HG03159 (cell line): ENCODE results near the gene SCO1.
"Not testable (repeated sequence)": the region's sequence is repeated elsewhere in the genome, so short reads cannot be mapped to it uniquely, and the experiment has no call there.

Experiments used
- ATAC-seq: cut with Tn5 transposase; IDR thresholded peaks from one replicate; pipeline ENCODE4 v1.9.1; 2021; ENCODE audit warnings: mild to moderate bottlenecking, moderate library complexity; ENCODE audit not compliant: unreplicated experiment

SCO1 gene

DNA sequence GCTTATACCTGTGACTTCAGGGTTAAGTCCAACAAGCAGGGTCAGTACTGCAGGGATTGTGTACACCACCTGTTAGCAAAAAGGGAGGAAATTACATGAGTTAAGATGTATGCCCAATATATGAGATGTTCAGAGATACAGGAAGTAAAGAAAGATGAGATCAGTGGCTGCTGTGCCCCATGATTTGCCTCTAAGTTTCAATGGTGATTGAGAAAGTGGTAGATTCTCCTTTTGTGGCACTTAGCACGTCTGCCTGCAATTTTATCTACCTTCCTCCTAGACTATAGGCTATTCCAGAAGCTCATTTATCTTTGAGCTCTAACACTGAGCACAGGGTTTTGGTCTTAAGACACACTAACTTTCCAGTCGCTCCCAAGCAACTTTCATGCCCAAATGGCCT lies 28.9 kb upstream of the SCO1 start:
- no peak for ATAC-seq

DNA sequence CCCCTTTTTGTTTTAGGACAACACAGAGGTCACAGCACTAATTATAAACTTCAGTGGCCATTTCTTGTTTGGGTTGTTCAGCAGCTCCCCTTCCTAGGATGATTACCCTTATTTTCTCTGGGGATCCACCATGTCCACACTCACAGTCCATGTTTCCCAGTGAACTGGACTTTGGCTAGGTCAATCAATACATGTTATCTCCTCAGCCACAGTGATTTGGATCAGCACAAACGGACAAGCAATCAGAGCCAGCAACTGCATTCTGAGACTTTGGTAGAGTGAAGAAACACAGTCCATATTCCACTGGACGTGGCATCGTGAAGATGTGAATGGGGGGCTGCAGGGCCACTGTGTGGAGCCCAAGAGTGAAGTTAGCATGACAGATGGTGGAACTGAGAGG lies 27.9 kb upstream of the SCO1 start:
- ATAC-seq = no peak

DNA sequence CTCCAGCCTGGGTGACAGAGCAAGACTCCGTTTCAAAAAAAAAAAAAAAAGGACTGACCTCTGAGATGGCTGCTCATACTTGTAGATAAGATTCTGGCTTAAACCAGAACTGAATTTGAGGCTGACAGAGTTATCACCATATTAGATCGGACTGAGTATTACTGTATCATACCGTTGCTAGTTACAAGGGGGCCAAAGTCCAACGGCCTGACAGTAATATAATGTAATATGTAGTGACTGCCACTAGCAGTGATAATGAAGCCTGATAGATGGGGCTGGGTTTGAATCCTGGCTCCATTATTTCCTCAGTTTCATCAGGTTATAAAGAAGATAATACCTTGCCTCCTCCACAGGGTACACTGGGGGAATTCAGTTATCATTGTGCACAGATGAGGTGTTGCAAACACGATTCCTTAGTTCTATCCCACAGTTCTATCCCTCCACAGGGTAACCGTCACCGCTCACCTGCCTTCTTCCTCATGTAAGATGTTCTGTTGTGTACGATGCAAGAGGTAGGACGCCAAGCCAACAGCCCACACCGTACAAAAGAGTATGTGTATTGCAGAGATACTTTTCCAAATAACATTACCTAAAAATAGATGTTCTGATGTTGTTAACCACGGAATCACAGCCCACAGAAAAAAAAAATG lies 27.3 kb upstream of the SCO1 start:
- no peak for ATAC-seq

DNA sequence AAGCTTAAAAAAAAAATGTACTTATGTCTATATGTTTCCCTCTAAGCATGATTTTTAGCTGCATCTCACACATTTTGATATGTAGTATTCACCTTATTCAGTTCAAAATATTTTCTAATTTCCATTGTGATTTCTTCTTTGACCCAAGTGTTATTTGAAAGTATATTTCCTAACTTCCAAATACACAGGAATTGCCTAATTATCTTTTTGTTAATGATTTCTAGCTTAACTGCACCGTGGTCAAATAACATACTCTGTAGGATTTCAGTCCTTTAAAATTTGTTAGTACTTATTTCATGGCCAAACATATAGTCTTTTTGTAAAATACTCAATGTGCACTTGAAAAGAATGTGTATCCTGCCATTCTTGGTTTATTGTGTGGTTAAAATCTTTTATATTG lies 21.2 kb upstream of the SCO1 start:
- no peak for ATAC-seq

DNA sequence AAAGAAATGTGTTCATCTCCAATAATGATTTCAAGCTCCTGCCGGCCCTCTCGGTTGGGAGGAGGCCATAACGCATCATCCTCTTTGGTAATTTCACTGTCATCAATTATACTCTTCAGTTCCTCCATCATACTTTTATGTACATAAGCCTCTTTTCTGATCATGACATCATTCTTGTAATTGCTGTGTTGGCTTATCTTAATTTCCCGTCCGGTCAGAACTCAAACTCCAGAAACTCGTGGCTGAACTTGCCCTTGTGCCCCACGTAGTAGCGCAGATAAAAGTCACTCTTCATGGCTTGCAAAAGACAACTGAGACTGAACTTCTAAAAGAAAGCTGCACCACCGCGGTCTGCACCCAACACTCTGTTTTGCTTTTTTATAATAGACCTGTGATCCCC lies 18.9 kb upstream of the SCO1 start:
- ATAC-seq = no peak

DNA sequence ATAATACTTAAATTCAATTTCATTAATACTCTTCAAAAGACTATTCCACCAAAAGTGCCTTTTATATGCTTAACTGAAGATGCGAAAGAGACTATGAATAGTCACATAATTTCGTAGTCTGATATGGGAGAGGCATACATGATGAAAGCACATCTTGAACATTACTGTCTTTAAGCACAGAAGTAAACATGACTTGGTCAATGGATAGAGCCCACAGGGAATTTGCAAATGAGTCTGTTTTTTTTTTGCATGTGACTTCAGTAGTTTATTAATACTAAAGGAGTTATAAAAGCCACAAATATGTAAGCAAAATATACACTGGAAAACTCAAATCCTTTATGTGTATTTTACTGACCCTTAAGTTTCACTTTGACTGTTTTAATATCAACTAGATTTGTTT lies 16.0 kb upstream of the SCO1 start:
- ATAC-seq = no peak

DNA sequence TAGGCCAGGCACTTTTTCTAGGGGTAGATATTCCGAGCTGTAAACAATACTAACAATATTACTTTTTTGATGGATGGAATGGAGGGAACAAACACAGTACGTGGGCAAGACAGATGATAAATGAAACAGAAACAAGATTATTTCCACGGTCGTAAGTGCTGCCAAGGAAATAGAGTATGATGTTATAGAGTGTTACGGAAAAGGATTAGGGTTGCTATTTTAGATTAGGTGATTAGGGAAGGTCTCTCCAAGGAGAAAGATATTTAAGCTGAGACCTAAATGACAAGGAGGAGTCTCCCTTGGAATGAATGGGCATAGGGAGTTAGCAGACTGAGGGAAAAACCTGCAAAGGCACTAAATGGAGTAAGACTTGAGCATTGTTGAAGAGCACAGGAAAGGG lies 8.4 kb upstream of the SCO1 start:
- ATAC-seq = no peak

DNA sequence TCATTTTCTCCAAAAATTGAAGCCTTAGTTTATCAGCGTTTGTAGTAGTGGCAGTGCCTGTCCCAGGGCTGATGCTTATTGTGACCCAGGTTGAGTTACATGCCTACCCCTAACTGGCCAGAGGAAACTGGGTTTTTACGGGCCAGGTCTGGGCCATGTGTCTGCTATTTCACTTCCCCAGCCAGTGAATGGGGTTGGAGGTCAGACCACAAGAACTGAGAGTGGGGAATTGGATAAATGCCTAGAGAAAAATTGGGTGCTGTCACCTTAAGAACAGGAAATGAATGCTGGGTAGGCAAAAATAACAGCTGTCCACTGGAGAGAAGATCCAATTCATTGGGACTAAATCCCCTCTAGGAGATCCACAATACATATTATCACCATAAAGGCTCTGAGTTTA lies 5.2 kb upstream of the SCO1 start:
- no peak for ATAC-seq

DNA sequence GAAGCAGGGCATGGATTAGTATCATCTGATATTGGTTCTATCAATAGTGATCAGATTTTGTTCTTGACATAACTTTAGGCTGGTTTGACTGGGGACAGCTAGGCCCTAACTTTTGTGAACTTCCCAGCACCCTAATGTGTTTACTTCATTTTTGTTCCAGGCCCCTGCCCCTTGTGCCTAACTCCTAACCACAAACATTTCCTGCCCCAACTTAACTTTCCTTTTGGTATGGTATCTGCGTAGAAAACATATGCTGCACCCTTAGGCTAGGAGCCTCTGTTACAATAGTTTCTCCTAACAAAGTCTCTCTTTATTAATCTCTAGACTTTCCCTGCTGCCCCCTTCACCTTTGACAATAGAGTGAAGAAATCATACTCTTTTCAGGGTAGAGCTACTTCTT lies 2.5 kb upstream of the SCO1 start:
- no peak for ATAC-seq

DNA sequence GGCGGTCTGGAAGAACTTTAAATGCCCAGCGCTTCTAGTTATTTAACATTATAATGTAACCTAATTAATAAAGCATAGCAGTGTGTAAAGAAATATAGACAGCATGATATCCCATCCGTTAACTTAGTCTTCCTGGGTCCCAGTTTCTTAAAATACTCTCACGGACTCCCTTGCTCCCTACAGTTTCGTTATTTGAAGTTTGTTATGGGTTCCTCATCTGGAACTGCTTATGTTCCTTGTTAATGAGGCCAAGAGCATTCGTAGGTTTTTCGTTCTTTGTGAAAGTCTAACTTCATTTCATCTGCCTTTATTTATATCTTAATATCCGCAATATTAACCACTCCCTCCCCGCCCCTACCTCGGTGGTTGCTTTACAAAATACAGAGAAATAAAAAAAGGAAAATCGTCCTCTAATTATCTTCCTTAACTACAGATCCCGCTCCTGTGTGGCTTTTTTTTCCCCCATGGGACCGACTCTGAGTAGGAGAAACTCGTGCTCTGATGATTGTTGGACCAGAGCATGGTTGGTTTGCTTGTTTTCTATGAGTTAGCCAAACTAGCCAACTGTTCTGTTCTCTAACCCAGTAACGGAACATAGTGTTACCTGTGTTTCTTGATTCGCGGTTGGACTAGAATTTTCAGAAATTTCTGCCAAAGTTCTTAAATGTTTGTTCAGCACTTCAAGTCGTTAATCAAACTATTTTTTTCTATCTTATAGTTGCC lies 924 bp upstream of the SCO1 start:
- no peak for ATAC-seq

DNA sequence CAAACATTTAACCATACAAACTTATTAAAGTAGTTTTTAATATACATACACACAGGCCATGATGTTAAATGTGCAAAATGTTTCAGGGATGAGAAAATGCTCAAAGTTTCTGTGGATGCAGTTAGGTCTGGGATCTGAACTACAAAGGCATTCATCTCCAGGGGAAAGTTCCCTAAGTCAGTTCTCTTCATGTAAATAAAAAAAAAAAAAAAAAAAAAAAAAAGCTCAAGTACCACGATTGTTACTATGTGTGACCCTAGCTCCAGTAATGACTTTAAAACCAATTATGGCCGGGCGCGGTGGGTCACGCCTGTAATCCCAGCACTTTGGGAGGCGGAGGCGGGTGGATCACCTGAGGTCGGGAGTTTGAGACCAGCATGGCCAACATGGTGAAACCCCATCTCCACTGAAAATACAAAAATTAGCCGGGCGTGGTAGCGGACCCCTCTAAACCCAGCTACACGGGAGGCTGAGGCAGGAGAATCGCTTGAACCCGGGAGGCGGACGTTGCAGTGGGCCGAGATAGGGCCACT lies 1.4 kb downstream of the SCO1 start:
- ATAC-seq = not testable (repeated sequence)

DNA sequence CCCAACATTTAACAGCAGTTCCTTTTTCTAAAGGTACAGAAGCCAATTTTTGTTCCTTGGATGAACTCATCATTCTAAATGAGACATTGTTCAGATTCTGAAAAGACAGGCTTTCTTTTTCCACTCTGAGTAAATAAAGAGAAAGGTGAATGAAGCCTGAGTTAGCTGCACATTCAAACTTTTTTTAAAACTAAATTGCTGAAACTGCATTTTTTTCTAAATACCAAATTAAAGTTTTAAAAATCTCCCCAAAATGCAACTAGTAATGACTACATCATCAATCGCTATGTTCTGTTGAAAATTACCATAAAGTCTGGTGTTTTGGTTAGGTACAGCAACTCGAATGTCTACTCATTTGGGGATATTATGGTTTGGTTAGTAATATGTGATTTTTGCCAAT lies 9.8 kb downstream of the SCO1 start:
- ATAC-seq = no peak

DNA sequence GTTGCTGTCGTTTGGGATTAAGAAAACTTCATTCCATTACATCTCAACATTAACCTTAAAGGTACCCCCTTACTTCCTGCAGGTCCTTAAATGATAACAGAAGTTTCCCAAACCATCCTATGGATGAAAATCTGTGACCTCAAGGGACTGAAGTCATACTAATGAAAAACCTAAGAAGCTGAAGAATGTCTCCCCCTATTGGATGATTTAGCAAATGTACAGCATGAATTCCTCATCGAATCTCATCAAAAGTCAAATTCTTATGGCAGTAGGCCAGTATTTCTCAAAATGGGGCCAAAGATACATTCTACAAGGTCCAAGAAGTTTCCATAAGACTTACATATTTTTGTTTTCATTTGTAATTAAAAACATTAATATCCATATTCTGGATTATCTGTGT lies 13.5 kb downstream of the SCO1 start:
- ATAC-seq = no peak

DNA sequence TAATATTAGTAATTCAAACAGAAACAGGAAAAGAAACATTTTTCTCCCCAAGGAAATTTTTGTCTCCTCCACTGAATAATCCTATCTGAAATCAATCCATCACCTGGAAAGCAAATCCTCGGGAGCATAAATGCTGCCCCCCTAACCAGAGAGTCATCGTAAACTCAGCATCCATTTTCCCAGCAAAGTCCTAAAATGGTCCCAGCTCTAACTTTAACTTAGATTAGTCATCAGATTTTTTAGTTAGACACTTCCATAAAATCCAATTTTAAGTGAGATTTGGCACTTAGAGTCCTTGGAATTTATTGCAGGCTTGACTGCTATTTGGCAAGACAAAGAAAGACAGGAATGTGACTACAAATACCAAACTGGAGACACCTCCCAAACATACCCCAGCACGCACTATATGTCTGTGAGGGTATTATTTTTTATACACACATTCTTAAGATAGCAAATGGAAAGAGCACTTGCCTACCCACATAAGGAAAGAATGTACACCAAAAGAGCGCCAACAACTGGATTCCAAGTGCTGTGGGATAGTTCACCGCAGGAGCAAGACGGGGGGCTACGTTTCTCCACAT lies 15.4 kb downstream of the SCO1 start:
- no peak for ATAC-seq

DNA sequence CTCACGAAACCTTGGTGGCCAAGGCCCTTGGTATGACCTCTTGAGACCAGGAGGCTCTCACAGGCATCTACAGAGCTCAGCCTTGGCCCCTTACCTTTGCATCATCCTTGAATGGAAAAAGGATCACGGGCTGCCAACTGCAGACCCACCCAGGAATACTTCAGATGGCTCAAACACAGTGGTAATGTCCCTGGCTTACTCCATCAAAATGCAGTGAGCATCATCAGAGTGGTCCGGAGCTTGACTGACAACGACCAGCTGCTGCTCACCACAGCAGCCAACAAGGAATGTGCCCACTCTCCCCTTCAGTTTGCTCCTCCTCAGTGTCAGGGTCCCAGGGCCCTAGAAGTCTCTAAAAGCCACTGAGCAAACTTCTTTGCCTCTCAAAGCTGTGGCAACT lies 22.6 kb downstream of the SCO1 start:
- ATAC-seq = no peak

DNA sequence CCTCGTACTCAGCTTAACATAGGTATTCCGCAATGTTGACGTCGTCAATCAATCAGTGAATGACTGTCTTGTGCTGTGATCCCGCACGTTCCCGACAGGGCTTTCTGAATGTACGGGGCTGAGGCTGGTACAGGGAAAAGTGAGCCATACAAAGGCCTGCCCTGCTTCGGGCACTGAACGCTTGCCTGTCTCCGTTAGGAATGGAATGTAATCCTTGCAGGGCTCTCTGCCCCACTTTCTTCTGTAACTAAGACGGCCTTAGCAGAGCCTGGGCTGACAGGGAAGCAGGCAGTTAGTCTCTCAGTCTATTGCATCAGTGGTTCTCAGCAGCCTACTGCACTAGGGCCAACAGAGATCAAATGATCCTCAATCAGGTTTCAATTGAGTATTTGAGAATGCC lies 24.0 kb downstream of the SCO1 start:
- no peak for ATAC-seq

DNA sequence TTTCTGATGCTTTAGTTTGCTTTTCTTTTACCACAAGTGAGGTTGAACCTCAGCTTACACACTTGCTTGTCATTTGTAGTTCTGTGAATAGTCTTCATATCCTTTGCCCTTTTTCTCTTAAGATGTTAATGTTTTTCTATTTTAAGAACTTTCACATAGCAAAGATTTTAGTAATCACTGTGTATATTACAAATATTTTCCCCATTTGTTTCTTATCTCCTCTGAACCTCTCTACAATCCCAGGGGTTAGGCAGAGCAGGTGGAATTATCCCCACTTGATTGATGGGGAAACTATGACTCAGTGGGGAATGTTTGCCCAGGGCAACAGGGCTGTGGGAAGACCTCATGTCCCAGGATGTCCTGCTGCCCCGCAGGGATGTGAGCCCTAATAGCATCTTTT lies 28.6 kb downstream of the SCO1 start:
- no peak for ATAC-seq

DNA sequence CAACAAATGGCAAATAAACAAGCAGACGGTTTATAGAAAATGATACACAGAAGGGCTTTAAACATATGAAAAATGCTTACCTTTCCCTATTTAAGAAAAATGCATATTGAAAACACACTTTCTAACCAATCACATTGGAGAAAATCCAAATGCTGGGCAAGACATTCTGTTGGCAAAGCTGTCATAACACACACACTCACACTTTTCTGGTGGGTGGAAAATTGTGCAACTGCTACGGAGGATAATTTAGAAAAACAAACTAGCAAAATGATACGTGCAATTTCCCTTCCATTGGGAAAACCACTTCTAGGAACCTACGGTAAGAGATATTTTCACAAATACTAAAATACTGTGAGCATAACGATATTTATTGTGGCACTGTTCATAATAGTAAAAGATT lies 30.4 kb downstream of the SCO1 start:
- no peak for ATAC-seq

DNA sequence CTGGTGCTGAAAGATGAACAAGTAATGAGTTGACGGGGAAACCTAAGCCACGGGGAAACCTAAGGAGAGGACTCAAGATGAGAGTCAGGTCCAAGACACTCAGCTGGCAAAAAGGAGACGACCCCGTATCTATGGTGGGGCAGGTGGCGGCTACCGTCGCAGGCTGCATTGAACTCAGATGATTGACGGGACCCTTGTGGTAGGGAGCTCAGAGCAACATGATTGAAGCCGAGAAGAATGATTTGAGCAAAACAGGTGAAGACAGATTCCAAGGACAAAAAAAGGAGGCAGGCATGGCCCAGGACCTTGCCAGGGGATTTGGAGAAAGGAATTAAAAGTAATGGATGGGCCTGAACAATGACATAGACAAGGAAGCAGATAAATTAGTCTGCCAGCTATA lies 32.8 kb downstream of the SCO1 start:
- no peak for ATAC-seq

DNA sequence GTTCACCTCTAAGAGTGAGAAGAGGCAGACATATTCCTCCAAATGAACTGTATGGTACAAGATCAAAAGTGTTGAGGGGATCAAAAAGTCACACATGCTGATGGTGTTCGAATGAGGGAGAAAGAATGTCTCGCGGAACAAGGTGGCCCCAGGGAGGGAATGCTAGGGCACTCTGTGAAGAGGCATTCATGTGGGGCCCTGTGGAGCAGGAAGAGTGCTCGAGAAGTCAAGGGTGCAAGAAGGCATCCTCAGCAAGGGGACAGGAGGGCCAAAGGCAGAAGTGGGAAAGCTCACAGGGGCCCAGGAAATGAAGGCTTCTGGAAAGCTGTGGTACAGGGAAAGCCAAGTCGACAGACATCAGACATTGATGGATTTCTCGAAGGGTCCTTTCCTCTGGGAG lies 34.1 kb downstream of the SCO1 start:
- ATAC-seq = no peak

DNA sequence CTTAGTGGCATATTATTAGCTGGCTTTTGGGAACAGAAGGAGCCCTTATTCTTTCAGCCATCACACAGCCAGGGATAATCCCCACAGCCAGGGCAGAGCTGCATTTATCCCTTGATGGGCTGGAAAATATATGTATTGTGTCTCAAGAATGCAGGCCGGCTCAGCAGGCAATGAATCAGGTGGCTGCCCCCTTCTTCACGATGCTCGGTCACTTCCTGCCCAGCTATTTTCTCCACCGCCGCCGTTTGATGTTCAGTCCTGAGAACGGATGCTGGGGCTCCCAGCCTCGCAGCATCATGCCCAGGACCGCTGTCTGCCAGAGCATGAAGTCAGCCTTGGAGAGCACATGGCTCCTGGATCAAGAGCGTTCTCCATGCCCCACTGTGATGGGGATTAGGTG lies 35.9 kb downstream of the SCO1 start:
- ATAC-seq = no peak

DNA sequence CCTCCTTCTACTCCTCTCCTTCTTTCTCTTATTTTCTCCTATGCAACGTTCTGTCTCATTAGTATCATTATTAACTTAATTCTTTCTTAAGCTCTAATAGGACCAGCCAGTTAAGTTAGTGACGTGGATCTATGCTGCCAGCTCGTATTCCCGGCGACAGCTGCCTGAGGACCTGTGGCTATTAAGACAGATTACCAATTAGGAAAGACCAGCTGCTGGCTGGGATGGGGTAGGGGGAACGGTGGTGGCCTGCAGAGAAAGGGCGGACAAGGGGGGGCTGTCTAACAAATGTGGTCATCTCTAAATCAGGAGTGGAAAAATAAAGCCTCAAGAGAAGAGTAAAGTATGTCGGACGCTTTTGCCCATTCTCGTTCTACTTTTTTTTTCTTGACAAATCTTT lies 39.5 kb downstream of the SCO1 start:
- ATAC-seq = no peak
